ENCODE data around the gene C17orf67.

- TF ChIP-seq PKNOX1 (IDR thresholded peaks at IDR 0.05) = no peak
- TF ChIP-seq TARDBP (IDR thresholded peaks at IDR 0.05) = no peak
- no peak for TF ChIP-seq FOXA1 (IDR thresholded peaks at IDR 0.05)
- TF ChIP-seq FOXM1 (IDR thresholded peaks at IDR 0.05; ENCODE audit: borderline replicate concordance) = no peak
- no peak for TF ChIP-seq BHLHE40 (IDR thresholded peaks at IDR 0.05; ENCODE audit: borderline replicate concordance)
- no peak for TF ChIP-seq LEF1 (IDR thresholded peaks at IDR 0.05; ENCODE audit: borderline replicate concordance)
- TF ChIP-seq FOXK2 (IDR thresholded peaks at IDR 0.05) = no peak
- no peak for TF ChIP-seq ELF4 (IDR thresholded peaks at IDR 0.05)
- TF ChIP-seq SP1 (IDR thresholded peaks at IDR 0.05) = no peak
- TF ChIP-seq NFRKB (IDR thresholded peaks at IDR 0.05) = no peak
- TF ChIP-seq SUZ12 (IDR thresholded peaks at IDR 0.05) = no peak
- TF ChIP-seq HDGF (IDR thresholded peaks at IDR 0.05; ENCODE audit: borderline replicate concordance) = no peak
- TF ChIP-seq ARNT (IDR thresholded peaks at IDR 0.05) = no peak
These were observed 55.9 kb downstream of the C17orf67 start for GRCh38 chr17:56777859-56778258.

Data from HEK293T (cell line).